ENCODE results near the gene MACO1.

Gene MACO1

DNA sequence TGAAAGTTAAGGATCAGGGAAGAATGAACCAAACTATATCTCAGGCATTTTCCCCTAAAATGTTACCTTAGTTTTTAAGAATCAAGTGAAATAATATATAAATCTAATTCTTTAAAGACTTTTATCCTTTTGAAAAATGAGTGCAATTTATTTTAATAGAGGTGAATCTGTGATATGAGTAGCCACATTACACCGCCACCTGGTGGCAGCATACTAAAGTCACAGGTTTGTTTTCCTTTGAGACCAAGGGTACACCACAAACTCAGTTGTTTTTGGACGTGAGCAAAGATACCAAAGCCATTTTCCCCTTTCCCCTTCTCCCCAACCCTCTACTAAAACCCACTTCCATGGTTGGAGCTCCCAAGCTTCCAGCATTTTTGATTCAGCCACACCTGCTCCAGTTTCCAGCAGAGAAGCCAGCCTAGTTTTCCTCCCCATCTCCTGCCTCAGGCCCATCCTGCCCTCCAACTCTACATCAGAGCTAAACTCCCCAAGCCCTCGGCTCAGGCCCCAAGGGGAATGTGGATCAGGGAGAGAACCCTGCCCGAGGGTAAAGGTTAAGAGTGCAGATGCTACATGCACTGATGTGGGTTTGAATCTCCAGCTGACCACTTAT lies 89.9 kb downstream of the MACO1 start:
- DNase-seq (ENCODE audit: low read depth in 2 of 3, low spot score in 2 of 3) = peak in 2 of 3 experiments; percentile 40 to 43

DNA sequence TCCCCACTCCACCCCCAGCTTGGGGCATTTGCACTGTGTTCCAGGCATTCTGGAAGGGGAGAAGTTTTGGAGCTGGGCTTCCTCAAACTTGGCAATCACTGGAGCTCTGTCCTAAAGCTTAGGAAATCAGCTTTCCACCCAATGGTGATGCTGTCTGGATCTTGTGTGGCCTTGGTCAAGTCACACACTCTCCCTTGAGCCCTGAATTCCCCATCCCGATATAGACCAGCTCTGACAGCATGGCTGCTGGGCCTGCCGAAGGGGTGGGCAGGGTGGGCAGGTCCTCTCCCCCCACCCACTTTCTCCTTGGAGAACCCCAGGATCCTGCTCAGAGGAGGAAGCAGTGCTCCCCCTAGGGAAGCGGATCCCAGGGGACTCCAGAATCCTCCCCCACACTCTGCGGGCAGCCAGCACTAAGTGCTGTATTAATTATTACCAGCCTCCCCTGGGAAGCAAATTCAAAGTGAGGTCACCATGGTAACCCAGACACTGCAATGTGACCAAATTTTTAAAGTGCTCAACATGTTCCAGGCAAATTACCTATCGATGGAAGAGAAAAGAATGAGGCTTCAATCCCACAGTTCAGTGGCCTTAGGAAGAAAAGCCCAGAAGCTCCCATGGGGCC lies 91.4 kb downstream of the MACO1 start:
- no peak for DNase-seq (ENCODE audit: low read depth in 2 of 3, low spot score in 2 of 3)

DNA sequence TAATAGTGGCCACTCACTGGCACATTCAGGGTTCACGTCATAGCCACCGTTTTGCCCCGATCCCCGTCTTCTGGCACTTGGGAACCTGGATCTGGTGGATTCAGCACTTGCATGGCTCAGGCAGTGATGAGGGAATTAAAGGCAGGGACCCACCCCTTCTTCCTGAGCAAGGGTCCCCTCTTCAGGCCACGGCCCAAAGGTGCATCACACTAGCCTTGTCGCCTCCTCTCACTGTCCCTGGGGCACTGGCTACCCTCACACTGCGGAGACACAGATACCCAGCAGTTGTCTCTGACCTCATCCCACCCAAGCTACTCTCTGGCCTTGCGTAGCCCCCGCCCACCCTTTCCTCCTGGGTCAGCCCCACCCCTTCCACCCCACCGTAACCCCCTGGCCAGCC lies 92.8 kb downstream of the MACO1 start:
- no peak for DNase-seq (ENCODE audit: low read depth in 2 of 3, low spot score in 2 of 3)

- DNase-seq (ENCODE audit: low read depth in 2 of 3, low spot score in 2 of 3) = no peak
Observed at GRCh38 chr1:25524568-25525360, 94.1 kb downstream of the MACO1 start.

DNA sequence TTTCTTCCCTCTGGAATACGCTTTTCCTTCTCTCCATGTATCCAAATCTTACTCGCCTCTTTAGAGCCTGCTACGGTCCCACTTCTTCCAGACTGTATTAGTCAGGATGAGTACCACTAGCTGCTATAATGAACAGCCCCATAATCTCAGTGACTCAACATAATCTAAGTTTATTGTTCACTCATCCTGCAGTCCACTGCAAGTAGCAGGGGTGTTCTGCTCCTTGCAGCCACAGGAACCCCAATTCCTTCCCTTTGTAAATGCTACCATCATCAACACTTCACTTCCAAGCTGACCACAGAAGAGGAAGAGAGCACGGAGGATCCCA lies 94.6 kb downstream of the MACO1 start:
- no peak for DNase-seq (ENCODE audit: low read depth in 2 of 3, low spot score in 2 of 3)

- no peak for DNase-seq (ENCODE audit: low read depth in 2 of 3, low spot score in 2 of 3)
Observed at GRCh38 chr1:25526753-25527152, 96.1 kb downstream of the MACO1 start.

DNA sequence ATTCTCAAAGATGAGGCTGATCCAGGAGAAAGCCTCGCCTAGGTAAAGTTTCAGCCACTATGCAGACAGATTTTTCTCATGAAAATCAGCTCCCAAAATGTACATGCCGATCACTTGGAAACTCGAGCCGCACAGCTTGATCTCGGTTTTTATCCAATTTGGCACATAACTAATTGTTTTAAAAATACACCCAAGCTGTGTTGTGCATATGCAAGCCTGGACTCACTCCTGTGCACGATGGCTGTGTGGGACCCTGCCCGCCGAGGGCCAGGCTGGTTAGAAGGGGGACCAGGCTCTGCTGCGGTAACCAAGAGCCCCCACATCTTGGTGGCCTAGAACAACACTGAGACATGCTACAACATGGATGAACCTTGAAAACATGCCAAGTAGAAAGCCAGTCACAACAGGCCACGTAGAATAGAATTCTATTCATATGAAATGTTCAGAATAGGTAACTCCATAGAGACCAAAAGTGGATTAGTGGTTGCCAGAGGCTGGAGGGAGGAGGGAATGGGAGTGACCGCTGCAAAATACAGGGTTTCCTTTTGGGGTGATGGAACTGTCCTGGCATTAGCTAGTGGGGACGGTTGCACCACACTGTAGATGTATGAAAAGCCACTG lies 96.6 kb downstream of the MACO1 start:
- no peak for DNase-seq (ENCODE audit: low read depth in 2 of 3, low spot score in 2 of 3)

- no peak for DNase-seq (ENCODE audit: low read depth in 2 of 3, low spot score in 2 of 3)
Observed at GRCh38 chr1:25527946-25528595, 97.4 kb downstream of the MACO1 start.

- DNase-seq (ENCODE audit: low read depth in 2 of 3, low spot score in 2 of 3) = no peak
Observed at GRCh38 chr1:25528881-25529517, 98.3 kb downstream of the MACO1 start.

GRCh38 chr1:25529518-25530185 lies 99.0 kb downstream of the MACO1 start:
- DNase-seq (ENCODE audit: low read depth in 2 of 3, low spot score in 2 of 3) = no peak

DNA sequence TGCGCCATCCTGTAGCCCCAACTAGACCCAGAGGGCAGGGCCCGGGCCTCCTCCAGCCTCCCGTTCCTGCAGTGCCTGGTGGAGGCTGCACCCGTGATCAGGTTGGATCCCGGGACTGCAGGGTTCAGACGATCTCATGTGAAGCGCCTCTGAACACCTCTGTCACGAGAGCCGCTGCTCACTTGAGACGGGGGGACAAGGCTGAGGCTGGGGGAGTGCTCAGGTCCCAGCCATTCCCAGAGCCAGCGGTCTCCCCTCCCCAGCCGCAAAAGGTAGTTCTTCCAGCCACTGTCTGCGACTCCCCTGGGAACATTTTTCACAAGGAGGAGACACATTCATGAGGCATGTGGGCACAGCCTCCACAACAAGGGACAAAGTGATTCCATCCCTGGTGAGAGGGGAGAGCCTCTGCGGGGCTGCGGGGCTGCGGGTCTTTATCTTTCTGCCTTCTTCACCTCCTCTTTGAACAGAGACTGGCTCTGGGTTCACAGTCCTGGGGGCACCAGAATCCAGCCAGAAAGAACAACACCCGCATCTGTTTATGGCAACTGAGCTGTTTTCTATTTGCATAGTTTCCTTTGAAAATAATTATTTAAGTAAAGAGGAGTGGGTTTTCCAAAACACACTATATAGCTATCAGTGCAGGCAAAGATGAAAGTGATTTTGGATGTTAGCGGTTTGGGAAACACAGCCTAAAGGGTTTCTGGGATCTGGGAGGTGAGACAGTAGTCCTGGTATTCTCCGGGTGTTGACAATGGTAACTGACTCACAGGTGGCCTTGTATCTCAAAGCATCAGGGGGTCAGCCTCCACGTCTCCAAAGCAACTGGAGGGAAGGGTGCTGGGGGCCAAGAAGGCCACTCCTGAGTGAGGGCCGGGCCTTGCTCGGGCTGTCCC lies 99.7 kb downstream of the MACO1 start:
- DNase-seq (ENCODE audit: low read depth in 2 of 3, low spot score in 2 of 3) = no peak

DNA sequence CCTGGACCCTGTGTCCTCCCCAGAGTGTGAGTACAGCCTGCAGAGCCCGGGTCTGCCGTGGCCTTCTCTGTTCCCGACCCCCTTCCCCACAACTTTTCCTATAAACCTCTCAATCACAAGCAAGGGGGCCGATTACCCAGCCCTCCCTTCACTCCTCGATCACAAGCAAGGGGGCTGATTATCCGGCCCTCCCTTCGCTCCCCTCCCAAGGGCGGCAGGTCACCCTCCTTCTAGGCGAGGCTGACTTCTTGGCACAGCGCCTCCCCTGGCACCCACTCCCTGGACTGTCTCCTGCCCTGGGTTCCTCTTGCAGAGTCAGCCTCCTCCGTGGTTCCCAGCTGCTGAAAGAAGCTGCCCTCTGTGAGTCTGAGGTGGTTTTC lies 100.4 kb downstream of the MACO1 start:
- no peak for DNase-seq (ENCODE audit: low read depth in 2 of 3, low spot score in 2 of 3)

GRCh38 chr1:25532970-25533369 lies 102.3 kb downstream of the MACO1 start:
- no peak for DNase-seq (ENCODE audit: low read depth in 2 of 3, low spot score in 2 of 3)

- no peak for DNase-seq (ENCODE audit: low read depth in 2 of 3, low spot score in 2 of 3)
Observed at GRCh38 chr1:25533775-25534409, 103.2 kb downstream of the MACO1 start.

- no peak for DNase-seq (ENCODE audit: low read depth in 2 of 3, low spot score in 2 of 3)
Observed at GRCh38 chr1:25534410-25534788, 103.7 kb downstream of the MACO1 start.

- no peak for DNase-seq (ENCODE audit: low read depth in 2 of 3, low spot score in 2 of 3)
Observed at GRCh38 chr1:25536124-25536523, 105.4 kb downstream of the MACO1 start.

GRCh38 chr1:25537153-25537831 lies 106.6 kb downstream of the MACO1 start:
- no peak for DNase-seq (ENCODE audit: low read depth in 2 of 3, low spot score in 2 of 3)

DNA sequence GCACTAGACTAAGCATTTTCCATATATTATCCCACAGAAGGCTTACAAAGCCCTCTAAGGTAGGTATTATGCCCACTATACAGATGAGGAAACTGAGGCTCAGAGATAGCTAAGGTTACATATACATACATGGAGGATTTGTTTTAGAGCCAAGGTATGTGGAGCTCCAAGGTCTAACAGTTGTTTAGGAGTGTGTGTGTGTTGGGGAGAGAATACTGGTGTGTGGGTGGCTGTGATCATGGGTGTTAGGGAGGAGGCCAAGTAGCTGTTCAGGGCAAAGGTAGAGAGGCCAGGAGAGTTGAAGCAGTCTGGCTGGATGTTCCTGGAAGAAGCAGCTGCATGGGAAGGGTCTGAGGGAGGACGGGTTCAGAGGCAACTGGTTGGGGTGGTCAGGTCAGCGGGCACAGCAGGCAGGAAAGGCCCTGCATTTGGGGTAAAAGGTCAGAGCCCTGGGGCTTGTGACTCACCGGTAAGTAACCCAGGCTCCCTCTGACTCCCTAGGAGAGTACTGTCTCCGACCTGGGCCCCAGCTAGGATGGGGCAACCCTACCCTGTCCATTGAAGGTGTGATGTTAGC lies 107.6 kb downstream of the MACO1 start:
- DNase-seq (ENCODE audit: low read depth in 2 of 3, low spot score in 2 of 3) = no peak

Measured in activated CD8-positive, alpha-beta memory T cell treated with anti-CD3 and anti-CD28 coated beads for 48 hours (primary cell).